ENCODE data around the gene ERGIC3. TPM values are rescaled to one million over a fixed set of nuclear protein-coding genes. Genes with fewer than 3 reads are reported as not detected.

Gene ERGIC3
- total and polyA plus RNA-seq, 10 of the 15 experiments (the other 5 are each of a cell fraction or from before 2014, with no cell fraction given): 90.4 to 210 (median 139) TPM

GRCh38 chr20:35598476-35598875 is 56.6 kb downstream of the ERGIC3 start:
- no peak overlapping the region for H2AFZ ChIP-seq (ENCODE audit: control insufficient read depth, low read depth, low read length)
- no peak for FAIRE-seq
- H3K4me1 ChIP-seq (ENCODE audit: control insufficient read depth, insufficient read depth, low read length): peaks cover 7% of the 10 kb centered on the region
- no peaks in the 10 kb centered on the region for H3K9me3 ChIP-seq (replicated peaks; ENCODE audit: control insufficient read depth, insufficient read depth, low read length)
- H3K4me3 ChIP-seq: no peak overlapping the region
- ATAC-seq: no peak
- no peak overlapping the region for H3K9ac ChIP-seq (ENCODE audit: control insufficient read depth, insufficient read depth, low read length)
- ChIA-PET SMC1A (ENCODE audit: uncharacterized antibody, unreplicated experiment) (no interaction called here), CTCF (interaction anchor here (1.5 kb wide), 2 partner anchors 22 to 135 kb away, joined by 3 read pairs; no protein-coding TSS in a partner anchor), RAD21 (ENCODE audit: unreplicated experiment) (no interaction called here), POLR2A (no interaction called here)
- intact Hi-C loops (cut with micrococcal nuclease; ENCODE audit: unreplicated experiment): no loop called here
- H3K79me2 ChIP-seq (ENCODE audit: control insufficient read depth, insufficient read depth, low read length): no peaks in the 10 kb centered on the region
- no peak for DNase-seq (ENCODE audit: low read depth, low spot score)
- no TSS peak for BruUV-seq (replicated peaks)
- in situ Hi-C loops (cut with MboI): no loop called here
- H3K27ac ChIP-seq (ENCODE audit: control insufficient read depth, insufficient read depth): no peak overlapping the region
- no peaks in the 10 kb centered on the region for H4K20me1 ChIP-seq (ENCODE audit: control insufficient read depth, insufficient read depth)
- H3K4me2 ChIP-seq (ENCODE audit: control insufficient read depth, insufficient read depth): no peak overlapping the region
- H3K27me3 ChIP-seq (replicated peaks in 1 of 2; ENCODE audit: control insufficient read depth in 2 of 2, insufficient read depth in 2 of 2, low read length in 1 of 2): peaks cover 9 to 11% of the 10 kb centered on the region in 2 experiments; a peak in 3 of 4 replicates
- 57% methylated on average over 7 of the region's 7 CpGs for WGBS (ENCODE audit: insufficient coverage, insufficient replicate concordance, low lambda C conversion rate, missing lambda C conversion rate)
- H3K36me3 ChIP-seq (ENCODE audit: control insufficient read depth in 2 of 2, insufficient read depth in 2 of 2, low read length in 1 of 2): no peaks in the 10 kb centered on the region
- no peak for TF ChIP-seq MTA2 (IDR thresholded peaks at IDR 0.05; ENCODE audit: low read depth)
- TF ChIP-seq TBL1XR1 (IDR thresholded peaks at IDR 0.05; ENCODE audit: low read depth, low read length): no peak
- TF ChIP-seq SMAD5 (IDR thresholded peaks at IDR 0.05; ENCODE audit: low read depth): no peak
- no peak for TF ChIP-seq E2F4 (IDR thresholded peaks at IDR 0.05; ENCODE audit: low read depth, low read length)
- no peak for TF ChIP-seq BRCA1 (IDR thresholded peaks at IDR 0.05; ENCODE audit: low read depth, low read length)
- no peak for TF ChIP-seq POU2F2 (IDR thresholded peaks at IDR 0.05; ENCODE audit: borderline replicate concordance, low read depth, low read length)
- no peak for TF ChIP-seq CHD2 (IDR thresholded peaks at IDR 0.05; ENCODE audit: borderline replicate concordance, low read depth, low read length)

Measured in GM12878 (cell line).